Body of pancreas (tissue), 4 donors: ENCODE results near the gene UGGT1. TPM values are rescaled to one million over a fixed set of nuclear protein-coding genes. Genes with fewer than 3 reads are reported as not detected.

Source experiments
- ATAC-seq: fragments of 150-250 bp; one replicate; pipeline ENCODE4 v1.9.1; 2016
- DNase-seq, 4 donors: peaks; one replicate each; pipeline ENCODE4 v3.0.0-alpha.2; 2019
- H3K27ac ChIP-seq, 4 donors: fragments of 200-600 bp; sonication (generic); 1 replicate in 3 of 4; 2 replicates in 1 of 4; pipeline versions ENCODE4 v1.5.1 to v1.6.1; 2016 to 2019; ENCODE audit warnings: mild to moderate bottlenecking in 1 of 4, mixed read lengths in 1 of 4, moderate library complexity in 1 of 4
- H3K27me3 ChIP-seq, 2 donors: fragments of 200-600 bp; sonication (generic); one replicate each; pipeline ENCODE4 v1.6.0; 2016; ENCODE audit warnings: mild to moderate bottlenecking in 1 of 2
- H3K36me3 ChIP-seq, 2 donors: fragments of 200-600 bp; sonication (generic); replicated peaks in 1 of 2; 2 replicates each; pipeline ENCODE4 v1.5.1; 2016; ENCODE audit warnings: low read depth in 2 of 2; ENCODE audit not compliant: insufficient read depth in 1 of 2
- H3K4me1 ChIP-seq: fragments of 200-600 bp; sonication (generic); one replicate; pipeline ENCODE4 v1.6.0; 2016
- H3K4me3 ChIP-seq, 2 donors: fragments of 200-600 bp; sonication (generic); 1 replicate in 1 of 2; 2 replicates in 1 of 2; pipeline ENCODE4 v1.5.1; 2016 to 2019
- H3K9me3 ChIP-seq, 3 donors: fragments of 200-600 bp; sonication (generic); 1 replicate in 2 of 3; 2 replicates in 1 of 3; pipeline ENCODE4 v1.5.1; 2016
- POLR2A ChIP-seq, 3 donors: fragments of 450-650 bp; IDR thresholded peaks; one replicate each; pipeline ENCODE4 v1.6.1; 2016; ENCODE audit warnings: antibody characterized with exemption in 3 of 3, mild to moderate bottlenecking in 2 of 3
- WGBS, 2 donors: methylation state at CpG; one replicate each; pipeline ENCODE4 v1.1.5; 2017; 5-methylcytosine and 5-hydroxymethylcytosine counted together
- intact Hi-C: fragments of 100-400 bp; cut with DNase I; formaldehyde crosslinking; loops from one replicate; pipeline ENCODE4 v1.15.1; 2023
- total RNA-seq, 2 donors: library from RNA; depleted of rRNA; stranded (reverse); fragments of >200 nt; gene quantifications; one replicate each; pipeline ENCODE4 v1.1.0, GENCODE V29; 2016
- TF ChIP-seq, protein P1 (sequence below), 7 experiments: fragments of 450-650 bp in 4 of 7; fragments of 200-600 bp in 3 of 7; sonication (generic) in 3 of 7; IDR thresholded peaks; one replicate each; pipeline ENCODE4 v1.5.1; 2016 to 2019; ENCODE audit warnings: antibody characterized with exemption in 7 of 7

Gene UGGT1
- total RNA-seq, 2 donors from 2014 or later = 38.2 to 42.0 TPM

DNA sequence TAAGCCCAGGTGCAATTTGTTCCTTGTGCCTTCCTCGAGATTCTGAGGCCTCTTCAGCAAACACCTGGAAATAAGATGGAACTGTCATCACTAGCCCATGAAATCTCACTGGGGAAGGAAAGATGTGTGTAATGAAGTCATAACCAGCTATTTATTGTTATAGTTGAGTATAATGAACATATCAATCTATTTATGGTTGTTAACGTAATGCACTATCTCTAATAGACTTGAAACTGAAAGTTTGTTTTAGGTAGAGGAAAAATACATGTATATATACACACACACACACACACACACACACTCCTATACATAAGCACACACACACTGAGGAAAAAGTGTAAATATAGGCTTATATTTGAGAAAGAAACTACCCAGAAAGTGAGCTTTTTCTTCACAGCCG, 62.8 kb downstream of the UGGT1 start:
- intact Hi-C loops = no loop called here
- Histone ChIP-seq H3K9me3 (no peaks in the 10 kb centered on the region), H3K4me3 (no peak overlapping the region), H3K27me3 (no peaks in the 10 kb centered on the region), H3K4me1 (peaks cover 4% of the 10 kb centered on the region), H3K27ac (no peak overlapping the region), H3K36me3 (peaks cover 9 to 24% of the 10 kb centered on the region in 2 donors)
- ATAC-seq = no peak
- no peak for DNase-seq
- WGBS, 2 donors = 78 to 91% methylated on average over 3 of the region's 3 CpGs
- no peak for TF ChIP-seq POLR2A (IDR thresholded peaks at IDR 0.05)
- TF ChIP-seq, protein P1, sequence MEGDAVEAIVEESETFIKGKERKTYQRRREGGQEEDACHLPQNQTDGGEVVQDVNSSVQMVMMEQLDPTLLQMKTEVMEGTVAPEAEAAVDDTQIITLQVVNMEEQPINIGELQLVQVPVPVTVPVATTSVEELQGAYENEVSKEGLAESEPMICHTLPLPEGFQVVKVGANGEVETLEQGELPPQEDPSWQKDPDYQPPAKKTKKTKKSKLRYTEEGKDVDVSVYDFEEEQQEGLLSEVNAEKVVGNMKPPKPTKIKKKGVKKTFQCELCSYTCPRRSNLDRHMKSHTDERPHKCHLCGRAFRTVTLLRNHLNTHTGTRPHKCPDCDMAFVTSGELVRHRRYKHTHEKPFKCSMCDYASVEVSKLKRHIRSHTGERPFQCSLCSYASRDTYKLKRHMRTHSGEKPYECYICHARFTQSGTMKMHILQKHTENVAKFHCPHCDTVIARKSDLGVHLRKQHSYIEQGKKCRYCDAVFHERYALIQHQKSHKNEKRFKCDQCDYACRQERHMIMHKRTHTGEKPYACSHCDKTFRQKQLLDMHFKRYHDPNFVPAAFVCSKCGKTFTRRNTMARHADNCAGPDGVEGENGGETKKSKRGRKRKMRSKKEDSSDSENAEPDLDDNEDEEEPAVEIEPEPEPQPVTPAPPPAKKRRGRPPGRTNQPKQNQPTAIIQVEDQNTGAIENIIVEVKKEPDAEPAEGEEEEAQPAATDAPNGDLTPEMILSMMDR (IDR thresholded peaks at IDR 0.05) = no peak

DNA sequence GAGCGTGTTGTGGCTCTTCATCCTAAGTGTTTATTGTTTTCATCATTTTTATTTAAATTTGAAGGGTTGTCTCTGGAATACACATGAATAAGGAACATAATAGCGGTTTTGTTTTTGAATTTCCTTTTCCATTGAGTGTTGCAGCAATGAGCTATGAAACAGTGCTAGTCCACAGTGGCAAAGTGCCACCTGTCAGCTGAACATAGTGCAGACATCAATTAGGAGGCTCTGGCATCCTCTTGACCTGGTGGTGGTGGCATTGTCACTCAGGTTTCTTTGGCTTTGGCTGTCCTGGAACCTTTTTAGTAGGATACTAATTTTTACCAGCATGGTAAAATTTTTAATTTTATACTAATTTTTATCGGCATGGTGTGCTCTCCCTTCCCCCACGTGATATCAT, 63.2 kb downstream of the UGGT1 start:
- WGBS, 2 donors = 88 to 92% methylated on average over 4 of the region's 4 CpGs

DNA sequence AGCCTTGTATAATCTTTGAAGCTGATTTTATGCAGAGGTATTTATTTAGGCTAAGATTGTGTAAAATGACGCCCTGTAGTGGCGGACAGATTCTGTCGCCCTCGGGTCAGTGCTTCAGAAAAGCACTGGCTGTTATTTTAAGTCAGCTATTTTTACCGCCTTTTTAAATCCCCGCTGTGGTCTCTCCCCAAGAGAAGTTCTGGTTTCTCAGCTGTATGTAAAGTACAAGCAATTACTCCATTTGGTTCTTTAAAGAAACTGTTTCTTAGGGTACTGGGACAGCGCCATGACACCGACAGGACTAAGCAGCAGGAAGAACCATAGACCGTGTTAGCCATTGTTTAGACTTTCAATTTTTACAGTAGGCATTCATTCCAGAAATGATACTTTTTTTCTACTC, 65.0 kb downstream of the UGGT1 start:
- Histone ChIP-seq H3K27me3 (no peaks in the 10 kb centered on the region), H3K27ac (no peak overlapping the region), H3K9me3 (no peaks in the 10 kb centered on the region), H3K36me3 (peaks cover 9 to 24% of the 10 kb centered on the region in 2 donors), H3K4me1 (peaks cover 26% of the 10 kb centered on the region), H3K4me3 (no peak overlapping the region)
- DNase-seq = no peak
- intact Hi-C loops = no loop called here
- WGBS, 2 donors = 86 to 94% methylated on average over 9 of the region's 9 CpGs
- no peak for ATAC-seq
- TF ChIP-seq, protein P1 (IDR thresholded peaks at IDR 0.05) = no peak
- no peak for TF ChIP-seq POLR2A (IDR thresholded peaks at IDR 0.05)

More for the DNA sequence above, 63.2 kb downstream of the UGGT1 start:
- peaks cover 9 to 24% of the 10 kb centered on the region in 2 donors for H3K36me3 ChIP-seq
- ATAC-seq (no peak), DNase-seq (no peak)
- no peaks in the 10 kb centered on the region for H3K27me3 ChIP-seq
- no peak for TF ChIP-seq POLR2A (IDR thresholded peaks at IDR 0.05)
- TF ChIP-seq, protein P1 (IDR thresholded peaks at IDR 0.05) = no peak
- no peak overlapping the region for H3K4me3 ChIP-seq
- H3K27ac ChIP-seq = no peak overlapping the region
- no peaks in the 10 kb centered on the region for H3K9me3 ChIP-seq
- intact Hi-C loops = no loop called here
- peaks cover 8% of the 10 kb centered on the region for H3K4me1 ChIP-seq

DNA sequence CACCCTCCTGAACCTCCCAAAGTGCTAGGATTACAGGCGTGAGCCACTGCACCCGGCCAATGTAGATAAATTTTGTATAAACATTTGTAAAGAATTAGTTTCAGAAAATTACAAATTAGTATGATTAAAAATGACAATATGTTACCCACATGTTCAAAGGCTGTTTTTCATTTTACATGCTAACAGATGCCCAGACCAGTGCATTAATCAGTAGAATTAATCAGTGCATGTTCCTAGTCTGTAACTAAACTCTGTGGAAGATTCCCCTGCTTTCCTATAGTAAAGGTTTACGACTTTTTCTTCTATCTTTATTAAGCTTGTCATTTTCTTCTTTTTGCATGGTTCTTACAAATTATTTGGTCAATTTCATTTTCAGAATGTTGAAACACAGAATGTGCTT, 65.8 kb downstream of the UGGT1 start:
- ATAC-seq (no peak), DNase-seq (no peak)
- H3K4me1 ChIP-seq = peaks cover 28% of the 10 kb centered on the region
- no peaks in the 10 kb centered on the region for H3K9me3 ChIP-seq
- 81 to 93% methylated on average over 3 of the region's 3 CpGs for WGBS, 2 donors
- no peak overlapping the region for H3K27ac ChIP-seq
- peaks cover 9 to 24% of the 10 kb centered on the region in 2 donors for H3K36me3 ChIP-seq
- no peaks in the 10 kb centered on the region for H3K27me3 ChIP-seq
- H3K4me3 ChIP-seq = no peak overlapping the region
- intact Hi-C loops = no loop called here
- TF ChIP-seq POLR2A (IDR thresholded peaks at IDR 0.05) = no peak
- TF ChIP-seq, protein P1 (IDR thresholded peaks at IDR 0.05) = no peak

DNA sequence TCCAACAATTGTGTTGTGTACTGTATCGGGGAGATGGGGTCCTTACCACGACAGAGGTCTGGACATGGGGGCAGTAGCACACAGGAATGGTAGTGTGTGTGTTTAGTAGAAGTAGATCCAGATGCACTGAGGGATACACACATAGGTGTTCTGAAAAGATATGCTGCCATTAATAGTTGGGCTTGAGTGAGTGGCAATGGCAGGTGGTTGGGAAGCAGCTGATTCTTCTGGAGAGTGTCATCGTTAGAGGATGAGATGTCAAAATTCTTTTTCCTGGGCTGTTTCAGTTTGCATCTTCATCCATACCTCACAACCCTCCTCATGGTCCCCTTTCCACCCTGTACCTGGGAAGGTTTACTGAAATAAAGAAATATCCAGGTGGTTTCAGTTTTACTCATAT, 66.6 kb downstream of the UGGT1 start:
- TF ChIP-seq, protein P1 (IDR thresholded peaks at IDR 0.05) = no peak
- TF ChIP-seq POLR2A (IDR thresholded peaks at IDR 0.05) = no peak
- no peak for DNase-seq
- H3K27ac ChIP-seq = no peak overlapping the region
- intact Hi-C loops = no loop called here
- peaks cover 28% of the 10 kb centered on the region for H3K4me1 ChIP-seq
- peaks cover 9 to 24% of the 10 kb centered on the region in 2 donors for H3K36me3 ChIP-seq
- 93 to 97% methylated on average over 3 of the region's 3 CpGs for WGBS, 2 donors
- H3K9me3 ChIP-seq = no peaks in the 10 kb centered on the region
- ATAC-seq = no peak
- H3K4me3 ChIP-seq = no peak overlapping the region
- no peaks in the 10 kb centered on the region for H3K27me3 ChIP-seq
